ENCODE measurements around the gene MRPS22. TPM values are rescaled to one million over a fixed set of nuclear protein-coding genes. Genes with fewer than 3 reads are reported as not detected.
"Not testable (repeated sequence)": the region's sequence is repeated elsewhere in the genome, so short reads cannot be mapped to it uniquely, and the experiment has no call there.

The MRPS22 gene
- total and polyA plus RNA-seq, 4 donors = 33.2 to 44.7 (median 40.2) TPM

DNA sequence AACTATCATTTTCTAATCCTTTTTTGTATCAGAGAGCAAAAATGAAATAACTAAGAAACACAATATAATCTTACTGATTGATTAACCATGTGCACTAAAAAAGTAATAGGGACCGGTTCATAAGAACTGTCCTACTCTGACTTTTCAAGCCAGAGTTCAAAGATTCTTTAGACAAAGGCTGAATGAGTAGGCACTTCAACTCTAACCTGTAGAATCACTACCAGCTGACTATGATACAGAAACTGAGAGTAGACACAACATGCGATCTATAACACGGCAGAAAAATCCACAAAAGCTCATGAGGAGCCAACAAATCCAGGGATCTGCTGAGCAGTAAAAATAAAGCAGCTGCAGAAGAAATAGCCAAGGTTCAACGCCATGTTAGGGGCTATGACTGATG, 36.8 kb downstream of the MRPS22 start:
- H3K36me3 ChIP-seq (ENCODE audit: control insufficient read depth in 4 of 4, insufficient read depth in 4 of 4, low read length in 4 of 4) = peaks cover 7 to 41% (median 23%) of the 10 kb centered on the region in 4 donors
- H3K27ac ChIP-seq (ENCODE audit: low read depth in 1 of 2, low read length in 1 of 2) = no peak overlapping the region
- H3K9me3 ChIP-seq (ENCODE audit: control insufficient read depth in 4 of 4, insufficient read depth in 3 of 4, low read length in 3 of 4) = peaks cover 0 to 2% (median 0%) of the 10 kb centered on the region in 4 donors
- H3K9ac ChIP-seq (ENCODE audit: insufficient read depth in 1 of 2, low read length in 2 of 2) = no peak overlapping the region
- DNase-seq = no peak
- 93 to 95% methylated on average over 4 of the region's 4 CpGs for WGBS, 2 donors
- ATAC-seq (ENCODE audit: insufficient read depth, low FRiP score) = no peak
- H3K27me3 ChIP-seq (ENCODE audit: control insufficient read depth in 3 of 3, insufficient read depth in 3 of 3, low read length in 2 of 3) = no peaks in the 10 kb centered on the region
- H3K4me3 ChIP-seq = no peak overlapping the region
- no peaks in the 10 kb centered on the region for H3K4me1 ChIP-seq (ENCODE audit: control insufficient read depth in 5 of 5, insufficient read depth in 5 of 5, low read length in 5 of 5)
- TF ChIP-seq CTCF (IDR thresholded peaks at IDR 0.05; ENCODE audit: control extremely low read depth, extremely low read depth) = no peak

DNA sequence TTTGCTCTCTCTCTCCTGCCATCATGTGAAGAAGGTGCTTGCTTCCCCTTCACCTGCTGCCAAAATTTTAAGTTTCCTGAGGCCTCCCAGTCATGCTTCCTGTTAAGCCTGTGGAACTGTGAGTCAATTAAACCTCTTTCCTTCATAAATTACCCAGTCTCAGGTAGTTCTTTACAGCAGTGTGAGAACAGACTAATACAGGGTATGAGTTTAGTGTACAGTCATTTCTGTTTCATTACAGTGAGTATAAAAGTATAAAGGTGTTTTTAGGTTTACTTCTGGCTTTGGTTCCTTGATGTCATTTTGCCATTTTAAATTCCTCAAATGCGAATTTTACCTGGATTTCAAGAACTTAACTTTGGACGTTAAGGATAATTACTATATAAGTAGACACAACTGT, 38.5 kb downstream of the MRPS22 start:
- not testable (repeated sequence) for H3K4me1 ChIP-seq (ENCODE audit: control insufficient read depth in 5 of 5, insufficient read depth in 5 of 5, low read length in 5 of 5); H3K9ac ChIP-seq (ENCODE audit: insufficient read depth in 1 of 2, low read length in 2 of 2); ATAC-seq (ENCODE audit: insufficient read depth, low FRiP score); H3K27ac ChIP-seq (ENCODE audit: low read depth in 1 of 2, low read length in 1 of 2); DNase-seq; H3K27me3 ChIP-seq (ENCODE audit: control insufficient read depth in 3 of 3, insufficient read depth in 3 of 3, low read length in 2 of 3); H3K9me3 ChIP-seq (ENCODE audit: control insufficient read depth in 4 of 4, insufficient read depth in 3 of 4, low read length in 3 of 4); H3K4me3 ChIP-seq
- WGBS, 2 donors = 91% methylated on average over 2 of the region's 2 CpGs
- peaks cover 4 to 34% (median 17%) of the 10 kb centered on the region in 4 donors for H3K36me3 ChIP-seq (ENCODE audit: control insufficient read depth in 4 of 4, insufficient read depth in 4 of 4, low read length in 4 of 4)

GRCh38 chr3:139388077-139388476, 44.3 kb downstream of the MRPS22 start:
- ATAC-seq (ENCODE audit: insufficient read depth, low FRiP score) = no peak
- Histone ChIP-seq H3K27me3 (ENCODE audit: control insufficient read depth in 3 of 3, insufficient read depth in 3 of 3, low read length in 2 of 3) (no peaks in the 10 kb centered on the region), H3K27ac (ENCODE audit: low read depth in 1 of 2, low read length in 1 of 2) (no peak overlapping the region), H3K4me3 (no peak overlapping the region), H3K9me3 (ENCODE audit: control insufficient read depth in 4 of 4, insufficient read depth in 3 of 4, low read length in 3 of 4) (no peaks in the 10 kb centered on the region), H3K36me3 (ENCODE audit: control insufficient read depth in 4 of 4, insufficient read depth in 4 of 4, low read length in 4 of 4) (peaks cover 0 to 6% (median under 1%) of the 10 kb centered on the region in 4 donors), H3K9ac (ENCODE audit: insufficient read depth in 1 of 2, low read length in 2 of 2) (no peak overlapping the region), H3K4me1 (ENCODE audit: control insufficient read depth in 5 of 5, insufficient read depth in 5 of 5, low read length in 5 of 5) (peaks cover 0 to 19% (median 1%) of the 10 kb centered on the region in 5 donors)
- no peak for DNase-seq
- no peak for TF ChIP-seq CTCF (IDR thresholded peaks at IDR 0.05; ENCODE audit: control extremely low read depth, extremely low read depth)
- 73 to 90% methylated on average over 10 of the region's 10 CpGs for WGBS, 2 donors

DNA sequence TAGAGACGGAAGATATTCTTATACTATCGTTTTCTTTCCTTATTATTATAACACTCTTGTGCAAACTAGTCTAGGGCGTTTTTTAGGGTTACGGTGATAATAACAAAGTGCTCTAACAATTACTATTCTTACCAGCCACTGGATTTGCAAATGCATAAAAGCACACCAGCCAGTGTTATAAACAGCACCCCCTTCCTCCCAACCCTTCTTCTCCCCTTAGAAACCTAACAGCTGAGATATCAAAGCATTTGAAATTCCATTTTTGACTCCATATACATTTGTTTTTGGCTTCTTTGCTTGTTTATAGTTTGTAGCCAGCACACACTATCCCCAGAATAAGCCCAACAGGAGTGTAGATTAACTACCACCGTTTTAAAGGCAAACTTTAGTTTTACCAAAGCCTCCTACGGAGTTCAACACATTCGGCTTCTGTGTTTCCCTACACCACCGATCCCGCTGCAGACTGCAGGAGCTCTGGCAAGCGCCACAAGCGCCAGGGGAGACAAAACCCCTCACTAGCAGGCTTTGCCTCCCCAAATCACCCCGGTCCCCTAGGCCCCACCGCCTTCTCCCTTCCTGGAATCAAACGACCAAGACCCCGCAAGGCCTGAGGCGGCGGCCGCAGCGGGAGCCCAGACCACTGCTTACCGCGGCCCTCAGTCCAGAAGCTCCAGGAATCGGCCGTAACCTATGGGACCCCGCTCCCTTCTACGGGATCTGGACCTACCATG, 45.2 kb downstream of the MRPS22 start:
- no peaks in the 10 kb centered on the region for H3K9me3 ChIP-seq (ENCODE audit: control insufficient read depth in 4 of 4, insufficient read depth in 3 of 4, low read length in 3 of 4)
- peak overlapping the region; percentile 97 to 99 for H3K9ac ChIP-seq (ENCODE audit: insufficient read depth in 1 of 2, low read length in 2 of 2)
- H3K27me3 ChIP-seq (ENCODE audit: control insufficient read depth in 3 of 3, insufficient read depth in 3 of 3, low read length in 2 of 3) = no peaks in the 10 kb centered on the region
- 3 to 4% methylated on average over 25 of the region's 25 CpGs for WGBS, 2 donors
- peak overlapping the region; percentile 98 for H3K4me3 ChIP-seq
- ATAC-seq (ENCODE audit: insufficient read depth, low FRiP score) (peak; percentile 16), DNase-seq (peak in 1 of 3 donors; percentile 45)
- H3K4me1 ChIP-seq (ENCODE audit: control insufficient read depth in 5 of 5, insufficient read depth in 5 of 5, low read length in 5 of 5) = peaks cover 0 to 19% (median 1%) of the 10 kb centered on the region in 5 donors
- no peak for TF ChIP-seq CTCF (IDR thresholded peaks at IDR 0.05; ENCODE audit: control extremely low read depth, extremely low read depth)
- peaks cover 0 to 6% (median 0%) of the 10 kb centered on the region in 4 donors for H3K36me3 ChIP-seq (ENCODE audit: control insufficient read depth in 4 of 4, insufficient read depth in 4 of 4, low read length in 4 of 4)
- H3K27ac ChIP-seq (ENCODE audit: low read depth in 1 of 2, low read length in 1 of 2) = peak overlapping the region; percentile 96 to 98
